PC-9 (cell line): ENCODE results near the gene MRM2.

Experiments used
- CTCF ChIP-seq: fragments of 200-600 bp; sonication (generic); conservative IDR thresholded peaks from 2 replicates; pipeline ENCODE4 v1.6.1; 2017; ENCODE audit warnings: mixed run types, antibody characterized with exemption, mild to moderate bottlenecking, moderate library complexity
- EZH2 ChIP-seq: fragments of 200-600 bp; sonication (generic); IDR thresholded peaks from 2 replicates; pipeline ENCODE4 v1.8.0; 2017; ENCODE audit warnings: antibody characterized with exemption, low read depth

- TF ChIP-seq CTCF: no peak
- TF ChIP-seq EZH2: no peak
Observed at GRCh38 chr7:2271273-2272026, 29.4 kb upstream of the MRM2 start.
